Mesenteric fat pad (tissue), 1 donor: ENCODE measurements around the gene URB1. TPM values are rescaled to one million over a fixed set of nuclear protein-coding genes. Genes with fewer than 3 reads are reported as not detected.
"Not testable (repeated sequence)": the region's sequence is repeated elsewhere in the genome, so short reads cannot be mapped to it uniquely, and the experiment has no call there.

Experiments used
- DNase-seq: peaks from one replicate; pipeline ENCODE4 v3.0.0-alpha.2; 2020; ENCODE audit warnings: low spot score
- total RNA-seq: library from RNA; stranded (reverse); fragmentation: NEBNext Ultra II Directional; extraction: Animal tissue kit (Norgen Biotek cat#: 25700); gene quantifications from one replicate; pipeline ENCODE4 v1.2.1, GENCODE V29; 2021
- donor health status: DM: yes; HTN: yes; CAD: no.

The URB1 gene
- total RNA-seq, 1 donor from 2014 or later: 21.5 TPM

GRCh38 chr21:32411350-32412161 is 18.7 kb upstream of the URB1 start:
- DNase-seq: peak; percentile 96

- no peak for DNase-seq
These were observed 18.1 kb upstream of the URB1 start for GRCh38 chr21:32410916-32411315.

GRCh38 chr21:32410291-32410690 is 17.5 kb upstream of the URB1 start:
- no peak for DNase-seq

- no peak for DNase-seq
These were observed 13.6 kb upstream of the URB1 start for GRCh38 chr21:32406405-32406804.

GRCh38 chr21:32403201-32403777 is 10.5 kb upstream of the URB1 start:
- no peak for DNase-seq

DNA sequence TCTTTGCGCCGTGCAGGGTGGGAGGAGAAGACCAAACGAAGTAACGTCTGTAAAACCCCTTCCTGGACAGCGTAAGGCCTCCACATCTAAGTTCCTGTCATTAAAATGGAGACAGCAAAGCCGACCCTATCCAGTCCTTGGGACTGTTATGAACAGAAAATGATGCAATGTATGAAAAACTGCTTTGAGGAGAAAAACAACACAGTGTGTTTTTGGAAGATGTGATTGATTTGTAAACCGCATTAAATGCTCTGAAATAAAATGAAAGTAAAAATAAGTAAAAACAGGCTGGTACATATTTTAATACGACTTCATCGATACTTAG is 827 bp upstream of the URB1 start:
- no peak for DNase-seq

GRCh38 chr21:32392299-32392879 is 423 bp downstream of the URB1 start:
- no peak for DNase-seq

GRCh38 chr21:32391755-32392154 is 1.1 kb downstream of the URB1 start:
- DNase-seq: no peak

DNA sequence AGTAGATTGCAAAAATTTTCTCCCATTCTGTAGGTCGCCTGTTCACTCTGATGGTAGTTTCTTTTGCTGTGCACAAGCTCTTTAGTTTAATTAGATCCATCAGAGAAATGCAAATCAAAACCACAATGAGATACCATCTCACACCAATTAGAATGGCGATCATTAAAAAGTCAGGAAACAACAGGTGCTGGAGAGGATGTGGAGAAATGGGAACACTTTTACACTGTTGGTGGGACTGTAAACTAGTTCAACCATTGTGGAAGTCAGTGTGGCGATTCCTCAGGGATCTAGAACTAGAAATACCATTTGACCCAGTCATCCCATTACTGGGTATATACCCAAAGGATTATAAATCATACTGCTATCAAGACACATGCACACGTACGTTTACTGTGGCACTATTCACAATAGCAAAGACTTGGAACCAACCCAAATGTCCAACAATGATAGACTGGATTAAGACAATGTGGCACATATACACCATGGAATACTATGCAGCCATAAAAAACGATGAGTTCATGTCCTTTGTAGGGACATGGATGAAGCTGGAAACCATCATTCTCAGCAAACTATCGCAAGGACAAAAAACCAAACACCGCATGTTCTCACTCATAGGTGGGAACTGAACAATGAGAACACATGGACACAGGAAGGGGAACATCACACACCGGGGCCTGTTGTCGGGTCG is 2.1 kb downstream of the URB1 start:
- DNase-seq: not testable (repeated sequence)

DNA sequence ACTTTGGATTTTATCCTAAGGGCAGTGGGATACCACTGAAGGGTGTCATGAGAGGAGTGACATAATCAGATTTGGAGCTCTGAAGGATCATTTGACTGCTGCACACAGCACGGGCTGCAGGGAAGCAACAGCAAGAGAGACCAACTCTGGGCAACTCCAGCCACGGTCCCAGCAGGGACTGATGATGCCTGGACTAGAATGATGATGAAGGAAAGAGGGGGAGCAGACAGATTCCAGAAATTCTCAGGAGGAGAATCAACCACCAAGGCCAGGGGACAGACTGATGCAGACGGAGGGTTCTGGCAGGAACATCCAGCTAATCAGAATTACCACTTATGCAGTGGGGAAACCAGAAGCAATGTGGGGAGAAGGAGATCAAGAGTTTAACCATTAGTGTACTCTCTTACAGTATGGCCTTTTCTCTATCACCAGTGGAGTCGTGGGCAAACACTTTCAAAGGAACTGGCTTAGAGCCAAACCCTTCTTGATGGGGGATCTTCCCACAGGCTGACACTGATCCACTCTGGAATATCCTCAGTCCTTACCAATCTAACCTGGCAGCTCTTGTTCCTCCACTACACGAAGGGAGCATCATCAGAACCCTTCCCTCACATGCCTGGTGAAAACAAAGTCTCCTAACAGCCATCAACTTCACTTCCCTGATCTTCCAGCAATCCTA is 3.3 kb downstream of the URB1 start:
- no peak for DNase-seq

DNA sequence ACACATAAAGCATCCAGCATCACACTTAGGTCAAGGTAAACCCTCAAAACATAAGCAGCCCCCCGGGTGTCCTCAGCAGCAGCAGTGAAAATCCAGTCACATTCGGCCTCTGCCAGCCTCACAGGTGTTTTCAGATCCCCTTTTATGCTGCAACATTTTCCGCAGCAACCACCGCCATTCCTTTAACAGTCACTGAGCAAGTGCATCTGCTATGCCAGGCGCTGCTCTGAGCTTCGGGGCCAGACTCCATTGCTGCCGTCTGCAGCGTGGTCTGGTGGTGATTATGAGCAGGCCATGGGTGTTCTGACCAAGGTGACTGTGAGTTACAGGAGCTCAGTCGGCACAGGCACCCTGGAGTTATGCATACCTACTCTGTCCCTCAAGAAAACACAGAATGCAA is 4.5 kb downstream of the URB1 start:
- no peak for DNase-seq

- no peak for DNase-seq
These were observed 5.7 kb downstream of the URB1 start for GRCh38 chr21:32387151-32387550.

DNA sequence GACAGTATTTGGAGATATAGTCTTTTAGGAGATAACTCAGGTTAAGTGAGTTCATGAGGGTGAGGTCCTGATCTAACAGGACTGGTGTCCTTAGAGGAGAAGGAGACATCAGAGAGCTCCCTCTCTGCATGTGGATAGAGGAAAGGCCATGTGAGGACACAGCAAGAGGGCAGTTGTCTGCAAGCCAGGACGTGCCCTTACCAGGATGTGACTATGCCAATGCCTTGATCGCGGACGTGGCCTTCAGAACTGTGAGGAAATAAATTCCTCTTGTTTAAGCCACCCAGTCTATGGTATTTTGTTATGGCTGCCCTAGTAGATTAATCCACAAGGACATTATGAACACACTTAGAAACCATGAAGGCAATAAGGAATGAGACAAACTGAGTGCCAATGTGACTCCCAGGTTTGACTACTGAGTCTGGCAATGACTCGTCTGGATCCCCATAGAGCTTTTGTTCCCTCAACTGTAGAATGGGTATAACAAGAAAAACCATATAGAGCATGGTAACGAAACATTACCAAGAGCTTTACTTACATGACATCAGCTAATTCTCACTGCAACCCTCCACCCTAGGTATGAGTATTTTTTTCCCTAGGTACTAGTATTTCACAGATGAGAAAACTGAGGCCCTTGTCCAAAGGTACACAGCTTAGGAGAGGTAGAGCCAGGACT is 6.5 kb downstream of the URB1 start:
- no peak for DNase-seq

GRCh38 chr21:32383812-32384211 is 9.0 kb downstream of the URB1 start:
- no peak for DNase-seq

GRCh38 chr21:32382108-32382644 is 10.6 kb downstream of the URB1 start:
- DNase-seq: no peak

GRCh38 chr21:32381571-32381970 is 11.2 kb downstream of the URB1 start:
- DNase-seq: no peak

DNA sequence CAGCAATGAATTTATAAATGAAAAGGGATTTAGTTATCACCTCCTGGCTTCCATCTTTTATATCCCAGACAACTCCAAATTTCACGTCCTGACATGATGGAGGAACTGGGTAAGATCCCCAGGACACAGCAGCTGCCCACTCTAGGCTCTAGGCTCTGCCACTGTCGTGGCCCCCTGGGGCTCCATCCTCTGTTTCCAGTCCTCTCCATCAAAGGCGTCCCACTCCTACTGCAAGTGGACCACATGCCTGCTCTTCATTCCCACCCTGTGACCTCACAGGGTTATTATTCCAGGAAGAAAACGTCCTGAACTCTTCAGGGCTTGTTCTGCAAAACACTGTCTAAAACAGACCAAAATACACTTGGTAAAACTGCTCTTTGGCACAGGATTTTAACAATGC is 11.9 kb downstream of the URB1 start:
- no peak for DNase-seq

- no peak for DNase-seq
These were observed 13.9 kb downstream of the URB1 start for GRCh38 chr21:32378956-32379355.

GRCh38 chr21:32377991-32378390 is 14.8 kb downstream of the URB1 start:
- no peak for DNase-seq

DNA sequence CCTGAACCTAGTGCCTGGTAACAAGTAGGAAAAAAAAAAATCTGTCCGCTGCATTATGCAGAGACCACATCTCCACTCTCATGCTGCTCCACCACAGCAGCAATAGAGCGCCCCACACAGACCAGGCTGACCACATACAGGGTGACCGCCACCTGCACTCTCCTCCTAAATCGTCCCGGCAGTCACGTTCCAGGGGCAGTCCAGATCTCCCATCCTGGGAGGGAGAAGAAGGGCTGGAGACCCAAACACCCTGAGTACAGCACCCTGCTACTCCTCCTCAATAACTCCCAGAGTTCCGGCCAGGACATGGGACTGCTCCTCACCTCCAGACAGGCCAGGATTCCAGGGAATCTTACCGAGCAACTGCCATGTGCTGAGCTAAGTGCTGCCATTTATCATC is 15.3 kb downstream of the URB1 start:
- no peak for DNase-seq

DNA sequence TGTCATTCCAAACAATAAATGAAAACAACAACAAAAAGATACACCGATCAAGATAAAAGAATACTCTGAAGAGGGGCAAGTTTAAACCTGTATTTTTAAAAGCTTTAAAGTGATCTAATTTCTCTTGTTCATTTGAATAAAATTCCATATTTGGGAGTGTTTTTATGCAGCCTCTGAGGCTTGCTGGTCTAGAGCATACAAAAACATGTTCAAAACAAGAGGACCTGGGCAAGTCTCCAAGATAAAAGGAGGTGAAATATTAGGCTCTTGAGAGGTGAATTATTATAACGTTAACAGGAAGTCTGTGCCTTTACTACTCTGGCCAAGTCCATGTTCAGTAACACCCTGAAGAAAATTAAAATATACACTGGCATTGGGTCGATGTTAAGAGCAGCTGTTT is 20.1 kb downstream of the URB1 start:
- no peak for DNase-seq
